ENCODE data around the gene HSPA13. TPM values are rescaled to one million over a fixed set of nuclear protein-coding genes. Genes with fewer than 3 reads are reported as not detected.
"Not testable (repeated sequence)": the region's sequence is repeated elsewhere in the genome, so short reads cannot be mapped to it uniquely, and the experiment has no call there.

The HSPA13 gene
- total RNA-seq, 8 experiments from 2014 or later, result 19.1 to 114 (median 63.5) TPM

DNA sequence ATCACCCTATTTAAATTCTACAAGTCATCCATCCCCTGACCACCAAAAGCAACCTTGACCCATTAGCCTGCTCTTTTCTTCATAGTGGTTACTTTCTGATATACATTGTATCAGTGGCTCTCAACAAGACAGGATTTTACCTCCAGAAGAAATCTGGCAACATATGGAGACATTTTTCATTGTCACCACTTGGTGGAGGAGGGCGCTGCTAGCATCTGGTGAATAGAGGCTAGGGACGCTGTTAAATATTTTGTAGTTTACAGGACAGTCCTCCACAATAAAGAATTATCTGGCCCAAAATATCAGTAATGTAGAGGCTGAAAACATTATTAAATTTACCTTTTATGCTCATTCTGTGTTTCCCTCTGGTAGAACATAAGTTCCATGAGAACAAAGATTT lies 6.1 kb downstream of the HSPA13 start:
- Histone ChIP-seq H3K4me3 (no peak overlapping the region), H3K4me1 (replicated peaks in 1 of 2) (peaks cover 6 to 15% of the 10 kb centered on the region in 2 donors), H3K27ac (no peak overlapping the region)
- in situ Hi-C loops (cut with MboI; ENCODE audit: low pct_unique_long_range_greater_than_20kb in 2 of 9, low sequenced_read_pairs in 9 of 9, unreplicated experiment in 9 of 9), result no loop called here
- WGBS, 10 experiments, result 65 to 100% (median 94%) methylated on average over 1 to 2 of the region's 2 CpGs; no CpG with 5 or more reads in 2 of the 10 experiments
- ATAC-seq (replicated peaks in 6 of 8), result no peak

DNA sequence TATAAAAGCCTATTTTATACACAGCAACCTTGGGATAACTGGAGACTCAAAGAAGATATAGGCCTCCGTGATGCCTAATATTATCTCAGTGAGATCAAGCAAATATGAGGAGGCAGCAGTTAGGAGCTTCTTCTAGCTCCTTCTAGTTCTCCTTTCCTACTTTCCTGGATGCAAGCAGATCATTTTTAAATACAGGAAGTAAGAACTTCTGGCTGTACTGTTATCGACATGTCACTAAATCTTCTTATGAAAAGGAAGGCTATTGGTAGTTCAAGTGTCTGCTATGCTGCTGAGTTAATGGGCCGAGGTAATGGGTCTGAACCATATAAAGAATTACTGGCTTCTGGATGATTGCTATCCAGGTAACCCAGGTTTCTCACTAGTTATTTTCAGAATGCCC lies 15.9 kb downstream of the HSPA13 start:
- ATAC-seq (replicated peaks in 6 of 8), result no peak
- in situ Hi-C loops (cut with MboI; ENCODE audit: low pct_unique_long_range_greater_than_20kb in 2 of 9, low sequenced_read_pairs in 9 of 9, unreplicated experiment in 9 of 9), result no loop called here
- Histone ChIP-seq H3K4me3 (no peak overlapping the region), H3K27ac (no peak overlapping the region), H3K4me1 (replicated peaks in 1 of 2) (no peaks in the 10 kb centered on the region)
- WGBS, 10 experiments, result 77 to 100% (median 89%) methylated on average over 1 to 3 of the region's 3 CpGs; no CpG with 5 or more reads in 1 of the 10 experiments

GRCh38 chr21:14361958-14362357 lies 21.0 kb downstream of the HSPA13 start:
- WGBS, 10 experiments, result 58 to 100% (median 79%) methylated on average over 1 to 3 of the region's 3 CpGs
- no peak overlapping the region for H3K27ac ChIP-seq
- H3K4me1 ChIP-seq (replicated peaks in 1 of 2), result no peaks in the 10 kb centered on the region
- ATAC-seq (replicated peaks in 6 of 8), result peak in 2 of 8 experiments; percentile 20 to 33
- no peak overlapping the region for H3K4me3 ChIP-seq
- in situ Hi-C loops (cut with MboI; ENCODE audit: low pct_unique_long_range_greater_than_20kb in 2 of 9, low sequenced_read_pairs in 9 of 9, unreplicated experiment in 9 of 9), result no loop called here

DNA sequence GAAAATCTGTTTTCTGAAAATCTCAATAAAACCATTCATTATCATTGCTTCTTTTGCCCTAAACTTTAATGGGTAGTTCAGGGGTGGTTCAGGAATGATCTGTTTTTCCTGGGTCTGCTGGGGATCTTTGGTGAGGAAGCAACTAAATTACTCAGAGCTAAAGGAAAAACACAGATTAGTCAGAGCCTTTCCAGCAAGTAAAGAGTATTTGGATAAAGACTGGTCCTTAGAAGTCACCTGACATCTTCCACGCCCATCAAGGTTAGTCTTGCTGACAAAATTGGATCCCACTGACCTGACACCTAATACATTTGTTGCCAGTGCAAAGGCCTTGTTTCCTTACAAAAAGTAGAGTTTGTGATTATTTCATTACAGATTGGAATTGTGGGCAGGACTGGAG lies 24.2 kb downstream of the HSPA13 start:
- Histone ChIP-seq H3K4me1 (replicated peaks in 1 of 2) (no peaks in the 10 kb centered on the region), H3K27ac (no peak overlapping the region), H3K4me3 (no peak overlapping the region)
- in situ Hi-C loops (cut with MboI; ENCODE audit: low pct_unique_long_range_greater_than_20kb in 2 of 9, low sequenced_read_pairs in 9 of 9, unreplicated experiment in 9 of 9), result no loop called here
- 11 to 80% (median 58%) methylated on average over 1 of the region's 1 CpG; no CpG with 5 or more reads in 4 of the 10 experiments for WGBS, 10 experiments
- no peak for ATAC-seq (replicated peaks in 6 of 8)

DNA sequence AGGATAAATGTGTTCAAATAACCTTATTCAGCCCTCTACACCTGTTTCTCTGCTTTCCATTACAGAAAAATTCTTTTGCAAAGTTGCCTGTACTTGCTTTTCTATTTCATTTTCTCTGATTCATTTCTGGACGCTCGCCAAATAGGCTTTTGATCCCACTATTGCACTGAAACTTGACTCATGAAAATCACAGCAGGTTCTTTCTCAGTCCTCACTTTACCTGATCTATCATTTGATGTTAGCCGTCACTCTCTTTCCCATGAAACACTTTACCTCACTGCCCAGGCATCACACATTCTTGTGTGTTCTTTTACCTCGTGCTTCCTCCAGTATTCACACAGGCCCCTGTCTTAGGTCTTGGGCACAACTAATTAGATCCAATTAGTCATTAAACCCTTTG lies 26.2 kb downstream of the HSPA13 start:
- Histone ChIP-seq H3K4me3 (no peak overlapping the region), H3K4me1 (replicated peaks in 1 of 2) (no peaks in the 10 kb centered on the region), H3K27ac (no peak overlapping the region)
- WGBS, 10 experiments, result 20 to 94% (median 77%) methylated on average over 3 to 4 of the region's 4 CpGs; no CpG with 5 or more reads in 1 of the 10 experiments
- in situ Hi-C loops (cut with MboI; ENCODE audit: low pct_unique_long_range_greater_than_20kb in 2 of 9, low sequenced_read_pairs in 9 of 9, unreplicated experiment in 9 of 9), result no loop called here
- ATAC-seq (replicated peaks in 6 of 8), result no peak

- ATAC-seq (replicated peaks in 6 of 8), result peak in 3 of 8 experiments; percentile 58 to 62 (median 60)
- in situ Hi-C loops (cut with MboI; ENCODE audit: low pct_unique_long_range_greater_than_20kb in 2 of 9, low sequenced_read_pairs in 9 of 9, unreplicated experiment in 9 of 9), result no loop called here
- Histone ChIP-seq H3K4me1 (replicated peaks in 1 of 2) (no peaks in the 10 kb centered on the region), H3K27ac (no peak overlapping the region), H3K4me3 (no peak overlapping the region)
Measured at GRCh38 chr21:14354515-14354914, 28.4 kb downstream of the HSPA13 start.

- peak in 3 of 8 experiments; percentile 18 to 43 (median 19) for ATAC-seq (replicated peaks in 6 of 8)
- H3K27ac ChIP-seq, result no peak overlapping the region
- 0 to 91% (median 67%) methylated on average over 1 of the region's 1 CpG; no CpG with 5 or more reads in 4 of the 10 experiments for WGBS, 10 experiments
- H3K4me1 ChIP-seq (replicated peaks in 1 of 2), result no peaks in the 10 kb centered on the region
- H3K4me3 ChIP-seq, result no peak overlapping the region
- in situ Hi-C loops (cut with MboI; ENCODE audit: low pct_unique_long_range_greater_than_20kb in 2 of 9, low sequenced_read_pairs in 9 of 9, unreplicated experiment in 9 of 9), result no loop called here
Measured at GRCh38 chr21:14353726-14354125, 29.2 kb downstream of the HSPA13 start.

- ATAC-seq (replicated peaks in 6 of 8), result no peak
- H3K27ac ChIP-seq, result no peak overlapping the region
- in situ Hi-C loops (cut with MboI; ENCODE audit: low pct_unique_long_range_greater_than_20kb in 2 of 9, low sequenced_read_pairs in 9 of 9, unreplicated experiment in 9 of 9), result no loop called here
Measured at GRCh38 chr21:14353231-14353630, 29.7 kb downstream of the HSPA13 start.

DNA sequence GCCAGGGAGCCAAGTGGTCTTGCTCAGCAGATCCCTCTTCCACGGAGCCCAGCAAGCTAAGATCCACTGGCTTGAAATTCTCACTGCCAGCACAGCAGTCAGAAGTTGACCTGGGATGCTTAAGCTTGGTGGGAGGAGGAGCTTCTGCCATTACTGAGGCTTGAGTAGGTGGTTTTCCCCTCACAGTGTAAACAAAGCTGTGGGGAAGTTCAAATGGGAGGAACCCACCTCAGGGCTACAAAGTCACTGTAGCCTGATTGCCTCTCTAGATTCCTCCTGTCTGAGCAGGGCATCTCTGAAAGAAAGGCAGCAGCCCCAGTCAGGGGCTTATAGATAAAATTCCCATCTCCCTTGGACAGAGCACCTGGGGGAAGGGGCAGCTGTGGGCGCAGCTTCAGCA lies 55.6 kb downstream of the HSPA13 start:
- ATAC-seq (replicated peaks in 6 of 8); H3K4me1 ChIP-seq (replicated peaks in 1 of 2); in situ Hi-C loops (cut with MboI; ENCODE audit: low pct_unique_long_range_greater_than_20kb in 2 of 9, low sequenced_read_pairs in 9 of 9, unreplicated experiment in 9 of 9); H3K4me3 ChIP-seq; H3K27ac ChIP-seq: not testable (repeated sequence)
- 57 to 88% methylated on average over 1 of the region's 2 CpGs; no CpG with 5 or more reads in 8 of the 10 experiments for WGBS, 10 experiments

More at GRCh38 chr21:14353231-14353630, 29.7 kb downstream of the HSPA13 start:
- H3K4me3 ChIP-seq, result no peak overlapping the region
- H3K4me1 ChIP-seq (replicated peaks in 1 of 2), result no peaks in the 10 kb centered on the region

DNA sequence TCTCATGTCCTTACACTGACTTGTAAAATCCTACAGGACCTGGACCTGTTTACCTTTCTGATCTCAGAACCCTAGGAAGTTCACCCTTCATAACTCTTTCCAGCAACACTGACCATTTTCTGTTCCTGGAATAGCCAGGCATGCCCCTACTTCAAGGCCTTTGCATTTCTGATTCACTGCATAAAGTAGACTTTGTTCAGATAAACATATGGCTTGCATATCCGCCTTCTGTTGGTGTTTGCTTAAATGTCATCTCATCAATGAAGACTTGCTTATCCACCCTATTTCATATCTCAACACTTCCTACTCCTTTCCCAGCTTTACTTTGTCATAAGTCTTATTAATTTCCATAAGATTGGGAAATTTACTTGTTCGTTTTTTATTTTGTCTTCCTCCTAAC lies 57.4 kb downstream of the HSPA13 start:
- Histone ChIP-seq H3K4me3 (no peak overlapping the region), H3K4me1 (replicated peaks in 1 of 2) (no peaks in the 10 kb centered on the region), H3K27ac (no peak overlapping the region)
- 0 to 80% (median 39%) methylated on average over 1 to 2 of the region's 2 CpGs for WGBS, 10 experiments
- peak in 3 of 8 experiments; percentile 87 to 92 (median 90) for ATAC-seq (replicated peaks in 6 of 8)
- in situ Hi-C loops (cut with MboI; ENCODE audit: low pct_unique_long_range_greater_than_20kb in 2 of 9, low sequenced_read_pairs in 9 of 9, unreplicated experiment in 9 of 9), result no loop called here

Other genes with a start within 250 kb of the HSPA13 start
- not detected for gene LIPI, start 172.2 kb downstream of the HSPA13 start, total RNA-seq
- 10 to 100 TPM in 3 of 8 experiments, 1 to 10 TPM in 2, under 1 TPM in 2, not detected in 1; 0.20 to 13.0 (median 5.8) TPM for gene RBM11, start 167.0 kb downstream of the HSPA13 start, total RNA-seq
- 1 to 10 TPM in 1 of 8 experiments, under 1 TPM in 5, not detected in 2; 0.29 to 1.5 (median 0.34) TPM for gene SAMSN1, start 163.2 kb upstream of the HSPA13 start, total RNA-seq